Natural killer cell (primary cell): ENCODE data around the gene RSPH1. TPM values are rescaled to one million over a fixed set of nuclear protein-coding genes. Genes with fewer than 3 reads are reported as not detected.

Experiments used
- ATAC-seq, 3 donors: fragments of 150-1000 bp in 2 of 3; fragments of 200-7000 bp in 1 of 3; cut with Tn5 transposase; 1 replicate in 1 of 3; 2 replicates in 2 of 3; pipeline ENCODE4 v1.10.0; 2021; ENCODE audit warnings: mild to moderate bottlenecking in 2 of 3, moderate library complexity in 2 of 3
- DNase-seq, 2 donors: peaks; one replicate each; pipeline versions ENCODE4 v3.0.0 to v3.0.0-alpha.2; 2013 to 2021; ENCODE audit warnings: mixed read lengths in 1 of 2
- H3K27ac ChIP-seq: one replicate; pipeline ENCODE4 v1.5.1; 2013; ENCODE audit warnings: mild to moderate bottlenecking, low read length
- H3K27me3 ChIP-seq: one replicate; pipeline ENCODE4 v1.6.1; 2013; ENCODE audit warnings: low read length; ENCODE audit not compliant: control insufficient read depth, insufficient read depth
- H3K36me3 ChIP-seq: one replicate; pipeline ENCODE4 v1.6.1; 2013; ENCODE audit warnings: low read length; ENCODE audit not compliant: control insufficient read depth, insufficient read depth
- H3K4me1 ChIP-seq: one replicate; pipeline ENCODE4 v1.6.1; 2013; ENCODE audit warnings: low read length; ENCODE audit not compliant: control insufficient read depth, insufficient read depth
- H3K4me3 ChIP-seq: one replicate; pipeline ENCODE4 v1.5.1; 2013; ENCODE audit warnings: low read length
- H3K9me3 ChIP-seq: one replicate; pipeline ENCODE4 v1.6.1; 2013; ENCODE audit warnings: low read length; ENCODE audit not compliant: control insufficient read depth, insufficient read depth
- H3K27ac Mint-ChIP-seq, 2 donors: one replicate each; pipeline ENCODE4 v1.8.0; 2022; ENCODE audit warnings: mild to moderate bottlenecking in 2 of 2, mixed read lengths in 2 of 2, moderate library complexity in 1 of 2
- H3K27me3 Mint-ChIP-seq, 2 donors: one replicate each; pipeline ENCODE4 v1.8.0; 2022; ENCODE audit warnings: low read depth in 2 of 2, mixed read lengths in 2 of 2
- H3K36me3 Mint-ChIP-seq: one replicate; pipeline ENCODE4 v1.8.0; 2022; ENCODE audit warnings: mixed read lengths
- H3K4me1 Mint-ChIP-seq, 2 donors: one replicate each; pipeline ENCODE4 v1.8.0; 2022; ENCODE audit warnings: mixed read lengths in 2 of 2
- H3K4me3 Mint-ChIP-seq: one replicate; pipeline ENCODE4 v1.8.0; 2022; ENCODE audit warnings: mild to moderate bottlenecking, moderate library complexity, mixed read lengths
- H3K9me3 Mint-ChIP-seq, 2 donors: one replicate each; pipeline ENCODE4 v1.8.0; 2022; ENCODE audit warnings: mixed read lengths in 2 of 2
- CTCF ChIP-seq: fragments of 200-600 bp; IDR thresholded peaks from one replicate; pipeline ENCODE4 v1.8.0; 2022; ENCODE audit warnings: antibody characterized with exemption
- WGBS: methylation state at CpG from one replicate; pipeline ENCODE4 v1.1.7; 2013; ENCODE audit warnings: missing lambda C conversion rate; ENCODE audit not compliant: insufficient coverage; 5-methylcytosine and 5-hydroxymethylcytosine counted together
- intact Hi-C: fragments of 100-400 bp; cut with micrococcal nuclease; formaldehyde crosslinking; loops from one replicate; pipeline ENCODE4 v1.14.2; 2022
- total RNA-seq, 4 donors: library from RNA; stranded (reverse); fragments of 120-200 nt in 1 of 4; gene quantifications; one replicate each; pipeline versions ENCODE4 v1.2.3 to v1.2.4, GENCODE V29; 2013 to 2022

The RSPH1 gene
- total RNA-seq, 3 donors from 2014 or later (not counting 1 experiment from before 2014, with no cell fraction given): 0.16 TPM; not detected in 2

- Histone ChIP-seq H3K27ac (no peak overlapping the region), H3K36me3 (no peaks in the 10 kb centered on the region), H3K4me1 (no peaks in the 10 kb centered on the region), H3K4me3 (no peak overlapping the region), H3K9me3 (no peaks in the 10 kb centered on the region), H3K27me3 (no peaks in the 10 kb centered on the region)
- Mint-ChIP-seq H3K4me3 (no peak overlapping the region), H3K27ac (no peak overlapping the region), H3K36me3 (no peaks in the 10 kb centered on the region), H3K4me1 (no peaks in the 10 kb centered on the region), H3K27me3 (peaks cover 21 to 25% of the 10 kb centered on the region in 2 donors), H3K9me3 (peaks cover 0 to 2% of the 10 kb centered on the region in 2 donors)
- intact Hi-C loops: no loop called here
- no peak for TF ChIP-seq CTCF
- ATAC-seq (no peak), DNase-seq (no peak)
- 93% methylated on average over 5 of the region's 6 CpGs for WGBS
These were observed 10.0 kb downstream of the RSPH1 start for GRCh38 chr21:42486072-42486471.

- 83% methylated on average over 5 of the region's 7 CpGs for WGBS
- Histone ChIP-seq H3K27me3 (no peaks in the 10 kb centered on the region), H3K27ac (no peak overlapping the region), H3K9me3 (no peaks in the 10 kb centered on the region), H3K36me3 (no peaks in the 10 kb centered on the region), H3K4me3 (no peak overlapping the region), H3K4me1 (no peaks in the 10 kb centered on the region)
- Mint-ChIP-seq H3K9me3 (peaks cover 0 to 2% of the 10 kb centered on the region in 2 donors), H3K4me3 (no peak overlapping the region), H3K4me1 (no peaks in the 10 kb centered on the region), H3K27me3 (peaks cover 22 to 25% of the 10 kb centered on the region in 2 donors), H3K36me3 (no peaks in the 10 kb centered on the region), H3K27ac (no peak overlapping the region)
- TF ChIP-seq CTCF: no peak
- no peak for DNase-seq
- intact Hi-C loops: no loop called here
- ATAC-seq: no peak
These were observed 11.1 kb downstream of the RSPH1 start for GRCh38 chr21:42484966-42485365.

- no peaks in the 10 kb centered on the region for H3K4me1 Mint-ChIP-seq
- no peak overlapping the region for H3K27ac ChIP-seq
- H3K36me3 Mint-ChIP-seq: no peaks in the 10 kb centered on the region
- no peak overlapping the region for H3K4me3 ChIP-seq
- no peaks in the 10 kb centered on the region for H3K27me3 ChIP-seq
- ATAC-seq: no peak
- DNase-seq: no peak
- no peak overlapping the region for H3K4me3 Mint-ChIP-seq
- no peaks in the 10 kb centered on the region for H3K9me3 Mint-ChIP-seq
- WGBS: 90% methylated on average over 2 of the region's 4 CpGs
- H3K27me3 Mint-ChIP-seq: peaks cover 10 to 11% of the 10 kb centered on the region in 2 donors
- no peaks in the 10 kb centered on the region for H3K4me1 ChIP-seq
- intact Hi-C loops: no loop called here
- no peaks in the 10 kb centered on the region for H3K9me3 ChIP-seq
- H3K36me3 ChIP-seq: no peaks in the 10 kb centered on the region
- no peak for TF ChIP-seq CTCF
- no peak overlapping the region for H3K27ac Mint-ChIP-seq
These were observed 14.9 kb downstream of the RSPH1 start for GRCh38 chr21:42481169-42481568.

- Mint-ChIP-seq H3K27me3 (peaks cover 10 to 11% of the 10 kb centered on the region in 2 donors), H3K4me1 (no peaks in the 10 kb centered on the region), H3K9me3 (no peaks in the 10 kb centered on the region), H3K27ac (no peak overlapping the region), H3K36me3 (no peaks in the 10 kb centered on the region), H3K4me3 (no peak overlapping the region)
- Histone ChIP-seq H3K9me3 (no peaks in the 10 kb centered on the region), H3K4me3 (no peak overlapping the region), H3K36me3 (no peaks in the 10 kb centered on the region), H3K4me1 (no peaks in the 10 kb centered on the region), H3K27ac (no peak overlapping the region), H3K27me3 (no peaks in the 10 kb centered on the region)
- WGBS: 91% methylated on average over 9 of the region's 10 CpGs
- no peak for DNase-seq
- intact Hi-C loops: no loop called here
- TF ChIP-seq CTCF: no peak
- ATAC-seq: no peak
These were observed 15.3 kb downstream of the RSPH1 start for GRCh38 chr21:42480736-42481135.
